Measurements from ENCODE around the gene CNTNAP5. TPM values are rescaled to one million over a fixed set of nuclear protein-coding genes. Genes with fewer than 3 reads are reported as not detected.

The CNTNAP5 gene
- total and polyA plus RNA-seq, 2 of the 4 experiments (the other 2 are of a cell fraction): not detected

- Histone ChIP-seq H3K14ac (replicated peaks; ENCODE audit: low read depth, low read length) (no peak overlapping the region), H3K27ac (ENCODE audit: insufficient read depth, low read length) (no peak overlapping the region), H4K20me1 (ENCODE audit: insufficient read depth, low read length) (no peaks in the 10 kb centered on the region), H3K79me1 (ENCODE audit: low read depth in 1 of 2, low read length in 2 of 2) (no peaks in the 10 kb centered on the region), H3K4me3 (ENCODE audit: insufficient read depth, low read depth, low read length) (no peak overlapping the region), H2AK9ac (replicated peaks; ENCODE audit: low read depth, low read length, poor library complexity) (no peak overlapping the region), H3K9ac (ENCODE audit: low read depth, low read length) (no peak overlapping the region), H2AFZ (replicated peaks; ENCODE audit: low read length, poor library complexity) (no peak overlapping the region), H3K9me1 (ENCODE audit: insufficient read depth, low read length) (no peaks in the 10 kb centered on the region), H2BK5ac (ENCODE audit: low read depth, low read length, poor library complexity, severe bottlenecking) (no peak overlapping the region), H3K4me1 (ENCODE audit: control insufficient read depth, insufficient read depth, low read length) (no peaks in the 10 kb centered on the region), H3K56ac (ENCODE audit: extremely low read depth, insufficient read depth, low read length) (no peak overlapping the region), H3K4me2 (ENCODE audit: low read depth, low read length) (no peak overlapping the region), H3K9me3 (ENCODE audit: control insufficient read depth, insufficient read depth, low read length) (no peaks in the 10 kb centered on the region), H3K18ac (ENCODE audit: low read depth, low read length) (no peak overlapping the region), H4K8ac (ENCODE audit: low read depth in 2 of 2, low read length in 2 of 2) (no peak overlapping the region), H3K23ac (ENCODE audit: low read depth, low read length) (no peak overlapping the region), H3K36me3 (ENCODE audit: control insufficient read depth, insufficient read depth, low read length) (no peaks in the 10 kb centered on the region), H2AK5ac (ENCODE audit: low read depth, low read length) (no peak overlapping the region), H4K91ac (ENCODE audit: insufficient read depth, low read depth, low read length) (no peak overlapping the region), H2BK120ac (ENCODE audit: low read depth, low read length) (no peak overlapping the region), H2BK15ac (ENCODE audit: low read depth, low read length) (no peak overlapping the region), H3K27me3 (ENCODE audit: control insufficient read depth, insufficient read depth, low read length) (no peaks in the 10 kb centered on the region), H3K4ac (ENCODE audit: low read depth, low read length) (no peak overlapping the region), H2BK20ac (ENCODE audit: low read depth, low read length) (no peak overlapping the region), H4K5ac (ENCODE audit: low read depth, low read length) (no peak overlapping the region)
- ChIA-PET CTCF (interaction anchor here (0.6 kb wide), 1 partner anchor 187 kb away, joined by 4 read pairs; no protein-coding TSS in a partner anchor), POLR2A (ENCODE audit: unreplicated experiment) (no interaction called here)
- TF ChIP-seq RAD21 (IDR thresholded peaks at IDR 0.05; ENCODE audit: low read length) (no peak), MAZ (IDR thresholded peaks at IDR 0.05; ENCODE audit: borderline replicate concordance, low read depth, low read length) (no peak), USF2 (IDR thresholded peaks at IDR 0.05; ENCODE audit: low read depth, low read length) (no peak), FOS (IDR thresholded peaks at IDR 0.05; ENCODE audit: low read depth, low read length) (no peak), MAFK (IDR thresholded peaks at IDR 0.05; ENCODE audit: low read depth, low read length) (no peak), ELK1 (IDR thresholded peaks at IDR 0.05; ENCODE audit: borderline replicate concordance, low read depth, low read length) (no peak), POLR2A (IDR thresholded peaks at IDR 0.05; ENCODE audit: low read depth, low read length) (no peak), RCOR1 (IDR thresholded peaks at IDR 0.05; ENCODE audit: insufficient replicate concordance, low read length) (no peak), CTCF (conservative IDR thresholded peaks at IDR 0.05; ENCODE audit: low read depth, low read length) (no peak), NFE2L2 (IDR thresholded peaks at IDR 0.05; ENCODE audit: low read depth, low read length) (no peak), RFX5 (IDR thresholded peaks at IDR 0.05; ENCODE audit: low read depth, low read length) (no peak), SMC3 (IDR thresholded peaks at IDR 0.05; ENCODE audit: low read depth, low read length) (no peak), CEBPB (IDR thresholded peaks at IDR 0.05; ENCODE audit: low read depth, low read length) (no peak), BHLHE40 (IDR thresholded peaks at IDR 0.05; ENCODE audit: low read depth, low read length) (no peak), CHD1 (IDR thresholded peaks at IDR 0.05; ENCODE audit: low read depth, low read length) (no peak), MXI1 (IDR thresholded peaks at IDR 0.05; ENCODE audit: borderline replicate concordance, low read depth, low read length) (no peak)
- intact Hi-C loops (cut with micrococcal nuclease) (no loop called here), in situ Hi-C loops (cut with MboI; ENCODE audit: low sequenced_read_pairs) (no loop called here), dilution Hi-C loops (cut with HindIII; ENCODE audit: low sequenced_read_pairs, unreplicated experiment) (no loop called here)
- ATAC-seq (ENCODE audit: low read depth): no peak
- DNase-seq: no peak
- BruUV-seq (replicated peaks): no TSS peak
- WGBS, 2 experiments (ENCODE audit: extremely low coverage in 2 of 2, insufficient read length in 1 of 2): 67% methylated on average over 3 of the region's 5 CpGs; no CpG with 5 or more reads in 1 of the 2 experiments
Measured at GRCh38 chr2:124626993-124627392, 601.9 kb downstream of the CNTNAP5 start.

All from IMR-90 (cell line).